ENCODE measurements around the gene MOCOS. TPM values are rescaled to one million over a fixed set of nuclear protein-coding genes. Genes with fewer than 3 reads are reported as not detected.

The MOCOS gene
- total and polyA plus RNA-seq, 2 of the 8 experiments (the other 6 are each of a cell fraction or from before 2014, with no cell fraction given), result 4.7 to 5.8 TPM

DNA sequence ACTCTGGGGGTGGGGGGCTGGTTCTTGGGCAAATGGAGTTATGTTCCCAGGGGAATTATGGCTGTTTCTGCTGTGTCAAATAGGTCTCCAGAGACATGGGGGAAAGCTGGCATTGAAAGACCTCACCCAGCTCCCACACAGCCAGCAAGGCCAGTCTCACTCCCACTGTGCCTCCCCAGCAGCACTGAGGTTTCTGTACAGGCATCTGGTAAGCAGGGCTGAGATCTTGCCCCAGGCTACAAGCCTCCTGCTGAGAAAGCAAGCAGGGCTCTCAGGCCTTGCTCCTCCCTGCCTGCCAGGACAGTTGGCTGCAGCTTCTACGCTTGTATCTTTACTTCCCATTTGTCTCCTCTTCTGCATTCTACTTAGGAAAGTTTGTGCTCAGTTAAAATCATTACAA is 59.7 kb downstream of the MOCOS start:
- Histone ChIP-seq H3K9ac (replicated peaks in 1 of 4; ENCODE audit: extremely low read depth in 1 of 4, low read depth in 3 of 4, low read length in 3 of 4) (no peak overlapping the region), H2AFZ (ENCODE audit: low read length) (no peak overlapping the region), H2BK120ac (replicated peaks; ENCODE audit: low read depth, low read length) (no peak overlapping the region), H3K23me2 (ENCODE audit: low read depth, low read length) (no peaks in the 10 kb centered on the region), H3K79me2 (ENCODE audit: control insufficient read depth in 1 of 2, insufficient read depth in 2 of 2, low read length in 2 of 2) (no peaks in the 10 kb centered on the region), H3K23ac (ENCODE audit: insufficient read length) (no peak overlapping the region), H3K9me3 (ENCODE audit: insufficient read depth in 2 of 2, low read depth in 1 of 2, low read length in 1 of 2) (no peaks in the 10 kb centered on the region), H2BK5ac (ENCODE audit: low read depth, low read length) (no peak overlapping the region), H4K20me1 (replicated peaks in 1 of 2; ENCODE audit: control insufficient read depth in 1 of 2, insufficient read depth in 2 of 2, low read length in 2 of 2) (no peaks in the 10 kb centered on the region), H4K5ac (ENCODE audit: insufficient read length, low read depth, low read length) (no peak overlapping the region), H3K79me1 (ENCODE audit: low read depth, low read length) (no peaks in the 10 kb centered on the region), H2BK12ac (ENCODE audit: low read depth, low read length) (no peak overlapping the region), H3K4me2 (ENCODE audit: insufficient read depth in 1 of 2, low read depth in 2 of 2, low read length in 2 of 2) (no peak overlapping the region), H2AK5ac (ENCODE audit: low read depth, low read length) (no peak overlapping the region), H3K14ac (ENCODE audit: insufficient read length) (no peak overlapping the region), H3K4me3 (ENCODE audit: extremely low read depth in 1 of 4, insufficient read depth in 2 of 4, low read depth in 3 of 4, low read length in 4 of 4) (no peak overlapping the region), H3K4ac (replicated peaks; ENCODE audit: insufficient read length, low read depth, low read length) (no peak overlapping the region), H4K8ac (ENCODE audit: extremely low read depth, insufficient read depth, low read length) (no peak overlapping the region), H2BK15ac (ENCODE audit: low read length) (no peak overlapping the region), H3K36me3 (ENCODE audit: control insufficient read depth in 2 of 4, insufficient read depth in 4 of 4, low read length in 3 of 4) (peaks cover 0 to 9% (median 0%) of the 10 kb centered on the region in 4 experiments; a peak in 2 of 8 replicates), H3K18ac (ENCODE audit: extremely low read depth, low read length) (no peak overlapping the region), H3K56ac (replicated peaks; ENCODE audit: insufficient read length, low read depth, low read length) (no peak overlapping the region), H2BK20ac (ENCODE audit: low read length) (no peak overlapping the region), H3K4me1 (replicated peaks in 1 of 4; ENCODE audit: control insufficient read depth in 3 of 4, insufficient read depth in 4 of 4, low read length in 3 of 4) (peaks cover 0 to 3% (median 0%) of the 10 kb centered on the region in 4 experiments; a peak in 1 of 7 replicates), H3K27ac (ENCODE audit: low read depth, low read length) (no peak overlapping the region), H4K91ac (replicated peaks; ENCODE audit: insufficient read length, low read length) (no peak overlapping the region), H3K27me3 (replicated peaks in 1 of 4; ENCODE audit: control insufficient read depth in 3 of 4, extremely low read depth in 1 of 4, insufficient read depth in 3 of 4, low read length in 3 of 4) (no peaks in the 10 kb centered on the region)
- no peak for FAIRE-seq
- CTCF ChIA-PET (ENCODE audit: partially characterized antibody), result interaction anchor here (0.7 to 2.0 kb wide), 5 partner anchors 11 to 58 kb away, joined by 3 to 5 read pairs (median 3); no protein-coding TSS in a partner anchor
- 93% methylated on average over 1 of the region's 1 CpG; no CpG with 5 or more reads in 1 of the 2 experiments for WGBS, 2 experiments (ENCODE audit: extremely low coverage in 1 of 2, insufficient coverage in 1 of 2, insufficient read length in 1 of 2, insufficient replicate concordance in 2 of 2, low coverage in 1 of 2, low lambda C conversion rate in 2 of 2, missing lambda C conversion rate in 1 of 2)
- POLR2A ChIA-PET (ENCODE audit: partially characterized antibody), result interaction anchor here (0.6 to 0.9 kb wide), 2 partner anchors 11 to 19 kb away, joined by 3 read pairs; no protein-coding TSS in a partner anchor
- no peak for DNase-seq (ENCODE audit: low read depth in 1 of 2, low spot score in 2 of 2)
- TF ChIP-seq ZNF274 (IDR thresholded peaks at IDR 0.05; ENCODE audit: borderline replicate concordance, extremely low read depth, low read length), result no peak
- no peak for TF ChIP-seq NRF1 (IDR thresholded peaks at IDR 0.05; ENCODE audit: low read depth, low read length)
- TF ChIP-seq SIX5 (IDR thresholded peaks at IDR 0.05; ENCODE audit: low read depth, low read length), result no peak
- no peak for TF ChIP-seq MAX (IDR thresholded peaks at IDR 0.05)

All from H1 (cell line).